Dendritic cell treated with granulocyte-macrophage colony-stimulating factor and Interleukin-4, amounts not matched to agents 40 ng/mL and 50 ng/mL, for 4 days (primary cell): ENCODE data around the gene C6orf47.

Experiments used
- H3K27ac Mint-ChIP-seq: one replicate; pipeline ENCODE4 v1.8.0; 2022; ENCODE audit warnings: mild to moderate bottlenecking, mixed read lengths
- H3K27me3 Mint-ChIP-seq: one replicate; pipeline ENCODE4 v1.8.0; 2022; ENCODE audit warnings: mild to moderate bottlenecking, mixed read lengths
- H3K36me3 Mint-ChIP-seq: one replicate; pipeline ENCODE4 v1.8.0; 2022; ENCODE audit warnings: low read depth, mixed read lengths
- H3K4me1 Mint-ChIP-seq: one replicate; pipeline ENCODE4 v1.8.0; 2022; ENCODE audit warnings: low read depth, mixed read lengths
- H3K4me3 Mint-ChIP-seq: one replicate; pipeline ENCODE4 v1.8.0; 2022; ENCODE audit warnings: mild to moderate bottlenecking, moderate library complexity, mixed read lengths
- H3K9me3 Mint-ChIP-seq: one replicate; pipeline ENCODE4 v1.8.0; 2022; ENCODE audit warnings: mixed read lengths
- intact Hi-C: fragments of 100-400 bp; cut with micrococcal nuclease; formaldehyde crosslinking; loops from one replicate; pipeline ENCODE4 v1.15.0; 2022

Gene C6orf47

DNA sequence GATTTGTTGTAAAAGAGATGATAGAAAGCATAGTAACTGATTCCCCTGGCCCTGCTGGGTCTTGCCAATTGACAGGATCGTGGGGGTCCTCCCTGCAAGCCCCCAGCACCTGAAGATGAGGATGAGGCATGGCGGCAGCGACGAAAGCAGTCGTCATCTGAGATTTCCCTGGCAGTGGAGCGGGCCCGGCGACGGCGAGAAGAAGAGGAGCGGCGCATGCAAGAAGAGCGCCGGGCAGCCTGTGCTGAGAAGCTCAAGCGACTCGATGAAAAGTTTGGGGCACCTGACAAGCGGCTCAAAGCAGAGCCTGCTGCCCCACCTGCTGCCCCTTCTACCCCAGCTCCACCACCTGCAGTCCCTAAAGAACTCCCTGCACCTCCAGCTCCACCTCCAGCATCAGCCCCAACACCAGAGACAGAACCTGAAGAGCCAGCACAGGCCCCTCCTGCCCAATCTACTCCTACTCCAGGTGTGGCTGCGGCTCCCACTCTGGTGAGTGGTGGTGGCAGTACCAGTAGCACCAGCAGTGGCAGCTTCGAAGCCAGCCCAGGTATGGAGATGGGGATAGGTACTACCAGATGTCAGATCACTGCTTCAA, 32.8 kb downstream of the C6orf47 start:
- Mint-ChIP-seq H3K27ac (no peak overlapping the region), H3K9me3 (no peaks in the 10 kb centered on the region), H3K36me3 (peaks cover 96% of the 10 kb centered on the region), H3K4me1 (peaks cover 10% of the 10 kb centered on the region), H3K27me3 (no peaks in the 10 kb centered on the region), H3K4me3 (no peak overlapping the region)
- intact Hi-C loops: no loop called here

DNA sequence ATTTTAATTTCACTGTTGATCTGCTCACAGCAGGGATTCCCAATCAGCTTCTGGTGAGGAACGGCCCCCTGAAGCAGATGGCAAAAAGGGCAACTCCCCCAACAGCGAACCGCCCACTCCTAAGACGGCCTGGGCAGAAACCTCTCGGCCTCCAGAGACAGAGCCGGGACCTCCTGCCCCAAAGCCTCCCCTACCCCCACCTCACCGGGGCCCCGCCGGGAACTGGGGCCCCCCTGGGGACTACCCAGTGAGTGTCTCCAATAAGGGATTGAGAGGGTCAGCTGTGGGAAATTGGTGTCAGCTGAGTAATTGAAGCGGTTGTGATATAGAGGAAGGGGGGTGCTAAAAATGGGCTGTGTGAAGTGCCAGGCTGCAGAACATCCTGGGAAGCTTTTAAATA, 33.6 kb downstream of the C6orf47 start:
- no peaks in the 10 kb centered on the region for H3K27me3 Mint-ChIP-seq
- no peak overlapping the region for H3K27ac Mint-ChIP-seq
- intact Hi-C loops: no loop called here
- H3K9me3 Mint-ChIP-seq: no peaks in the 10 kb centered on the region
- peaks cover 19% of the 10 kb centered on the region for H3K4me1 Mint-ChIP-seq
- H3K36me3 Mint-ChIP-seq: peaks cover 96% of the 10 kb centered on the region
- no peak overlapping the region for H3K4me3 Mint-ChIP-seq

DNA sequence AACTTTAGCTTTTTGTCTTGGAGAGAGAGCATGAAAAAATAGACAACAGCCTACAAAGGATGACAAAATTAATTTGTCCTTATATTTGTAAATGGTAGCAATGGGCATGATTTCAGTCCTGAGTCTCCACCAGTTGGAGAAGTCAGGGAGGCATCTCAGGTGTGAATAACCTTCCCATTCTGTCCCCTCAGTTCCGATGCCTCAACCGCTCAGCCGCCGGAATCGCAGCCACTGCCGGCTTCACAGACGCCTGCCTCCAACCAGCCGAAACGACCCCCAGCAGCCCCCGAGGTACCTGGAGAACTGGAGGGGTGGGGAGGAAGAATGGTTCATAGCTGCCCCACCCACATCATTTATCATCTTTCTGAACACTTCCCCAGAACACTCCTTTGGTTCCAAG, 36.5 kb downstream of the C6orf47 start:
- Mint-ChIP-seq H3K4me3 (no peak overlapping the region), H3K36me3 (peaks cover 87% of the 10 kb centered on the region), H3K4me1 (peaks cover 29% of the 10 kb centered on the region), H3K27me3 (no peaks in the 10 kb centered on the region), H3K27ac (no peak overlapping the region), H3K9me3 (no peaks in the 10 kb centered on the region)
- intact Hi-C loops: loop anchor here (5.0 kb wide), 1 partner anchor 43 kb away; the partner anchor contains the start of genes CSNK2B and LY6G5B

DNA sequence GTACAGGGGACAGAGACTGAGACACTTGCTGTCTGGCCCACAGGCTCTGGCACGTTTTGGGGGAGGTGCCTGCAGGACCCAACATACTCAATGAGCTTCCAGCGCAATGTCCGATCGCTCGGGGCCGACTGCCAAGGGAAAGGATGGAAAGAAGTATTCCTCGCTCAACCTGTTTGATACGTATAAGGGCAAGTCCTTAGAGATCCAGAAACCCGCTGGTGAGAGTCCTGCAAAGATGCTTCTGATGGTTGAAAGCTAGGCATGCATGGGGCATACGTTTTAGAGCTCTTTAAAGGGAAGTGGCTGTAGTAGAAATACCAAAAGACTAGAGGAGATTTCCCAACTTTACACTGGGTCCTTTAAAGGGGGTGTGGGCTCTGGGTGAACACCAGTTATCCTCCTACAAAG, 37.9 kb downstream of the C6orf47 start:
- intact Hi-C loops: loop anchor here (5.0 kb wide), 1 partner anchor 45 kb away; the partner anchor contains the start of genes CSNK2B and LY6G5B

DNA sequence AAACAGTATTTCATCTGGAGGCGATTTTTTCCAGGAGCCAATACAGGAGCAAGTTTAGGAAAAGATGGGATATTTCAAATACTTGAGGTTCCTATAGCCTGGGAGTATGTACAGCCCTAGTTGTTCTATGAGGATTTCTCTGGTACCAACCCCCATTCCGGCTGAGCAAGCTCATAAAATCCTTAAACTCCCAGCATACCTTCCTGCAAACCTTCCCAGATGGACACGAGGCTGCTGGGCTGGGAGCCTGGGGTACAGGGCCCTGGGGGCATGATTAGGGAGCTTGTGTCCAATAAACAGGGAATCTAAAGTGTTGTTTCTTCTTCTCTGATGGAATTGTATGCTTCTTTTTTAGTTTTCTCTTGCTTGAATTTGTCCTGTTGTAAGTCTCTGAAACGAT, 38.6 kb downstream of the C6orf47 start:
- Mint-ChIP-seq H3K4me3 (peak overlapping the region; percentile 93), H3K27me3 (no peaks in the 10 kb centered on the region), H3K27ac (peak overlapping the region; percentile 96), H3K9me3 (no peaks in the 10 kb centered on the region), H3K4me1 (peaks cover 40% of the 10 kb centered on the region), H3K36me3 (peaks cover 84% of the 10 kb centered on the region)
- intact Hi-C loops: loop anchor here (5.0 kb wide), 1 partner anchor 45 kb away; the partner anchor contains the start of genes CSNK2B and LY6G5B

More for the DNA sequence above, 37.9 kb downstream of the C6orf47 start:
- Mint-ChIP-seq H3K36me3 (peaks cover 84% of the 10 kb centered on the region), H3K9me3 (no peaks in the 10 kb centered on the region), H3K4me3 (peak overlapping the region; percentile 54), H3K27me3 (no peaks in the 10 kb centered on the region), H3K27ac (peak overlapping the region; percentile 96), H3K4me1 (peaks cover 41% of the 10 kb centered on the region)

DNA sequence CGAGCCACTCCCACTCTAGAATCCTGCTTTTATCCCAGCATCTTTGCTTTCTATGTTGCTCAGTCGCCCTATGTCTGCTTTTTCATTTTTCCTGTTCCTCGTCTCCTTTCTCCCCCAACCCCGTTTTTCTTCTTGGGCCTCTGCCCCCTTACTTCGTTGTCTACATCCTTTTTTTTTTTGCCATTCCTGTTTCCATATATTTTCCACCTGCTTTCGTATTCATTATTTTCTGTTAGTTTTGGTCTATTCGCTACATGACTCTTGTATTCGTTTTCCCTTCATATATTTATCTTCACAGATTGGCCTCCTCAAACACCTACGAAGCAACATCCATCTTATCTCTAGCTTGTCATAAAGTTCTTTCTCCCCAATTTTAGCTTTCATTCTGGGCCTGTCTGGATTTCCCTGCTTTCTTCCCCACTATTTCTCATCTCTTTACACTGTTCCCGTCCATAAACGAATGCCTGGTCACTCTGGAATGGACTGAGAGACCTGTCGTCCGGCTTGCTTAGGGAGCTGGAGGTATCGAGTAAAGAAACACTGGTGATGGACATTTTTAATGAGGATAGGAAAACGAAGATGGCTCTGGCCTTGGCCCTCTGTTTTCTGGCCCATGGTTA, 39.1 kb downstream of the C6orf47 start:
- intact Hi-C loops: loop anchor here (5.0 kb wide), 1 partner anchor 46 kb away; the partner anchor contains the start of genes CSNK2B and LY6G5B
- Mint-ChIP-seq H3K4me1 (peaks cover 45% of the 10 kb centered on the region), H3K4me3 (peak overlapping the region; percentile 93), H3K27me3 (no peaks in the 10 kb centered on the region), H3K27ac (peak overlapping the region; percentile 96), H3K36me3 (peaks cover 84% of the 10 kb centered on the region), H3K9me3 (no peaks in the 10 kb centered on the region)

DNA sequence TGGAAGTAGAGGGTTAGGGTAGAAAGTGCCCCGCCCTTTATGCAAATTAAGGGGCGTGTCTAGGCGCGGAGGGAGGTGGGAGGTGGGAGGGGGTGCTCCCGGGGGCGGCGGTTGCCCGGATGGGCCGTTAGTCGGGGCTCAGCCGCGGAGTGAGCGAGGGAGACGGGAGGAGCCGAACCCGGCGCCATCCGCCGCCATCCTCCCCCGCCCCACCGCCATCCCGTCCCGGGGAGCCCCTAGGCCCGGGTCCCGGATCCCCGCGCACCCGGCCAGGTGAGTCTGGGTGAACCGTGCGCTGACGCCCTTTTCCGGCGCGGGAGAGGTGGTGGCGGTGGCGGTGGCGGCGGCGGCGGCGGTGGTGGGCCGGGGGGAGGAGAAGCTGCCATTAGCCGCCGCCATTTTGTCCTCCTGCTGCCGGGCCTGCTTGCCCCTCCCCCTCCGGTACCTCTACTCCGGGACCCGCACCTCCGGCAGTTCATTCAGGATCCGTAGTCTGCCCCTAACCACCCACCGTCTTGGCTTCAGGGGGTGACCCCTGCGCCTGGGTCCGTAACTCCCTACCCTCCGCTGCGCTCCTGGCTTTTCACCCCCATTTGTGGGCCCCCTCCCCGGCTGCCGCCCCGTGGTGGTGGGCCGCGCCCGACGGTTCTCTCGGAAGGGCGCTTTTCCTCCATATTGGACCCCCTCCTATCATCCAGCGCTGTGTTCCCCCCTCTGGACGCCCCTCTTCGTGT, 39.8 kb downstream of the C6orf47 start, which contains the start of gene PRRC2A:
PRRC2A (plus strand) TSS at position 130 of the 734 bp plus-strand sequence. CDS start 2,075 bp downstream, outside the sequence.
- peak within 1 kb of the TSS; percentile 96 for H3K27ac Mint-ChIP-seq
- peak within 1 kb of the TSS; percentile 93 for H3K4me3 Mint-ChIP-seq
- H3K36me3 Mint-ChIP-seq: peaks cover 84% of the 10 kb centered on the region
- no peaks in the 10 kb centered on the region for H3K27me3 Mint-ChIP-seq
- intact Hi-C loops: loop anchor here (1.0 to 5.0 kb wide), 2 partner anchors 32 to 47 kb away; partner anchors contain the start of genes BAG6, CSNK2B and LY6G5B
- peaks cover 52% of the 10 kb centered on the region for H3K4me1 Mint-ChIP-seq
- no peaks in the 10 kb centered on the region for H3K9me3 Mint-ChIP-seq

DNA sequence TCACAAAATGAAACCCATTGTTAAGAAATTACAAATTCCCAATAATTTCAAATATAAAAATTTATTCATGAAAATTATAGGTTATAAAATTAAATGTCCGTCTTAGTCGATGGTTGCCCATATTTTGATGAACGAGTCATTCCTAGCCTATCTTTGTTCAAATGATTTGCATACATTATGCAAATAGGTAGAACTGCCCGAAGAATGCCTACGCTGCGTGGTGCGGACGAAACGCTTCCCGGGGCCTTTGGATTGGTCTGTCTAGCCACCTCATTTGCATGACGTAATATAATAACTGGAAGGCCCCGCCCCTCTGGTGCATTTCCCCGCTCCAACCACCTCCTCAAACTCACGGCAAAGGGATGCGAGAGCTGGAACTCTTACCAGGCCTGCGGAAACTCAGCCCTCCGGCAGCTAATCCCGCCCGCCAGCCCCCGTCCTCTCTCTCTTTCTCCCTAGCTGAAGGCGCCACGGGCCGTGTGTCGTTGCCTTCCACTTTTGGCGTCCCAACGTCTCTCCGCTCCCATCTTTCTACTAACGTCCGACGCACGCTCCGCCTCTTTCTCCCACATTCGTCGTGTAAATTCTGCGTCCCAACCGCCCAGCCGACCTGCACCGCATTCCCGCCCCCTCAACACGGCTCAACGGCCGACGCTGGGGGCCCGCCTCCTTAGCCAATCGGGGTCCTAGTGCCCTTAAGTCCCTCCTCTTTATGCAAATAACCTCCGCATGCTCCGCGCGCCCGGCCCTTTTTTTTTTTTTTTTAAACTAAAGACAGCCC, 40.6 kb downstream of the C6orf47 start:
- Mint-ChIP-seq H3K27ac (peak overlapping the region; percentile 96), H3K36me3 (peaks cover 84% of the 10 kb centered on the region), H3K4me3 (peak overlapping the region; percentile 93), H3K9me3 (no peaks in the 10 kb centered on the region), H3K27me3 (no peaks in the 10 kb centered on the region), H3K4me1 (peaks cover 58% of the 10 kb centered on the region)
- intact Hi-C loops: loop anchor here (1.0 to 5.0 kb wide), 2 partner anchors 32 to 47 kb away; partner anchors contain the start of genes BAG6, CSNK2B and LY6G5B

DNA sequence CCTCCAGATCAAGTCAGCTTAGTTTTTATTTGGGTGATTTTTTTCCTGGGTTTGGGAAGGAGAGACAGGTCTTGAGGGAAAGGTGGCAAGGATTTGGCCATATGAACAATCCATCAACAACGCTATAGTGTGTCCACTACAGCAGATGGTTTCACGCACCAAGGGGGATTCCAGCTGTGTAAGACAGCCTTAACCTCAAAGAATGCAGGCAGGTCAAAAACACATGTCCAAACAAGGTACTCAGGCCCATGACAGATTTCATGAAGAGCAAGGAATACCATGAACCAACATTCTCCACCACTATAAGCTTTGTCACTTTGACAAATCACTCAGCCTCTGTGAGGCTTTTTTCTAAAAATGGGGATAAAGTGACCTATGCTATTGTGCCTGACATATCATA, 43.6 kb downstream of the C6orf47 start:
- peaks cover 65% of the 10 kb centered on the region for H3K4me1 Mint-ChIP-seq
- no peaks in the 10 kb centered on the region for H3K9me3 Mint-ChIP-seq
- peak overlapping the region; percentile 98 for H3K4me3 Mint-ChIP-seq
- no peaks in the 10 kb centered on the region for H3K27me3 Mint-ChIP-seq
- peak overlapping the region; percentile 95 for H3K27ac Mint-ChIP-seq
- H3K36me3 Mint-ChIP-seq: peaks cover 63% of the 10 kb centered on the region
- intact Hi-C loops: no loop called here

DNA sequence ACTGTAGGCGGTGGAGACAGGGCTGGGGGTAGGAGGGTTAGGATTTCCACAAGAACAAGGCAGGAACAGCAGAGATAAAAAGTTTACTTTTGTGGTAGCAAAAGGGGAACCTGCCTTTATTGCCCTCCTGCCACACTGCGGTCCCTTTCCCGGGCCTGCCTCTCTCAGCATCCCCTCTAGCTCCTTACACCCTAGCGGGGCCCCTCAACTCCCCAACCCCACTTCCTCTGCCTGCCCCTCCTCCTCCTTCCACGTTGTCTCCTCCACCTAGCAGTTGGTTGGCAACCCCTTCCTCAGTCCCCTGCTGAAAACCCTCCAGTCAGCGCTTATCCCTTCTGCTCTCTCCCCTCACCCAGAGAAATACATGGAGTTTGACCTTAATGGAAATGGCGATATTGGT, 44.8 kb downstream of the C6orf47 start:
- intact Hi-C loops: no loop called here
- Mint-ChIP-seq H3K27me3 (no peaks in the 10 kb centered on the region), H3K36me3 (peaks cover 52% of the 10 kb centered on the region), H3K4me1 (peaks cover 67% of the 10 kb centered on the region), H3K4me3 (peak overlapping the region; percentile 98), H3K27ac (peak overlapping the region; percentile 95), H3K9me3 (no peaks in the 10 kb centered on the region)

DNA sequence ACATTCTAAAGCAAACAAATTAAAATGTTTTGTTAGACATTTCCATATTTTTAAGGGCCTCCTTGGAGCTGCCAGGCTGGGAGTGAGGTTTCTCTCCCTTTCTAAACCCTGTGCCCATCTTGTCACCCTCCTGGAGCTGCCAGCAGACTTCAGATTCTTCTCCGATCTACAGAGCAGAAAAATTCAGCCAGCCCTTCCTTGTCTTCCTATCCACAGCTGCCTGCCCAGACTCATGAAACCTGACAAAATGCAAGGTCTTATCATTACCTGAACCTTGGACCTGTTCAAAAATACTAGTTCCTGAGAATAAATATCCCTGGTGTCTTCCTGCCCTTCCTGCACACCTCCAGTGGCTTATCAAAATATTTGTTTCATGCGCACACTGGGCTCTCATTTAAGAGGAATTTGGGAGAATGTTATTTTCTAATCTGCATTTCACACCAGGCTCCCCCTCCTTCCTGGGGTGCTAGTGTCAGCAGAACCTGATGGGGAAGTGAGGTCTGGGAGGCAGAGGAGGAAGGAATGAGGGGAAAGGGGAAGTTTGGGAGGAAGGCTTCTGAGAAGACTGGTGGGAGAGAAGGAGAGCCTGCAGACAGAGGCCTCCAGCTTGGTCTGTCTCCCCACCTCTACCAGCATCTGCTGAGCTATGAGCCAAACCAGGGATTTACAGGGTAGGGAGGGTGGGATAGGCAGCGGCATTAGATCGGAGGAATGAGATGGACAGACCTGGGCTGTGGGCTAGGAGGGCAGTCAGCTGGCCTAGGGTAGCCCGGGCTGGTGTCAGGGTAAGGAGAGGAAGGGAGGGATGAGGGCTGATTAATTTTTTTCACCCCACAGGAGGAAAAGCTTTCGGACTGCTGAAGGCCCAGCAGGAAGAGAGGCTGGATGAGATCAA, 45.6 kb downstream of the C6orf47 start, which contains the start of gene AIF1:
AIF1 (plus strand) TSS at position 551 of the 895 bp plus-strand sequence; CDS start at position 647, 96 bp downstream.
- Mint-ChIP-seq H3K36me3 (peaks cover 44% of the 10 kb centered on the region), H3K4me1 (peaks cover 76% of the 10 kb centered on the region), H3K9me3 (no peaks in the 10 kb centered on the region), H3K27me3 (no peaks in the 10 kb centered on the region), H3K27ac (peak within 1 kb of the TSS; percentile 95), H3K4me3 (peak within 1 kb of the TSS; percentile 98)
- intact Hi-C loops: no loop called here

DNA sequence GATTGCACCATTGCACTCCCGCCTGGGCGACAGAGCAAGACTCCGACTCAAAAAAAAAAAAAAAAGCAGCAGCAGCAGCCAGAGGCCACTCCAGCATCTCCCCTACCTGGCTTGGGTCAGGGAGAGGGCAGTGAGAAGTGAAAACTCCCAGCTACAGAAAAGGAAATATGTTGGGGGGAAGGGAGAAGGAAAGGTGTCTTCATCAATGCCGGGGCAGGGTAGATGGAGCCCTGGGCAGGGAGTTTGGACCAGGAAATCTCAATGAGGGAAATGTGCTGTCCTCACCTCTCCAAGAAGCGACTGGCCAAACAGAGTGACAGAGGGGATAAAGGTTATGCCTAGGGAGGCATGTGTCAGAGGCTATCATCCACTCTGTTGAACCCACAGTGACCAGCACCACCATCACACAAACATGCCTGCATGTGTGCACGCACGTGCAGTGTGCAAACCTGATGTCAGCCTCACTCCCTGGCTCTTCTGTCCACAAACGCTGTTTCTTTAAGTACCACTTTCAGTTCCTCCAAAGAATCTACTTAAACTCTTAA, 46.4 kb downstream of the C6orf47 start:
- H3K4me3 Mint-ChIP-seq: peak overlapping the region; percentile 98
- peaks cover 76% of the 10 kb centered on the region for H3K4me1 Mint-ChIP-seq
- H3K9me3 Mint-ChIP-seq: no peaks in the 10 kb centered on the region
- peaks cover 43% of the 10 kb centered on the region for H3K36me3 Mint-ChIP-seq
- H3K27me3 Mint-ChIP-seq: no peaks in the 10 kb centered on the region
- H3K27ac Mint-ChIP-seq: peak overlapping the region; percentile 95
- intact Hi-C loops: no loop called here
